ENCODE measurements around the gene PADI3.

The PADI3 gene

GRCh38 chr1:17248781-17249180 lies at the start of gene PADI3:
Gene PADI3 (plus strand): TSS chr1:17249098. CDS start chr1:17249138, 40 bp downstream.
- no peak for DNase-seq

GRCh38 chr1:17199267-17200044 lies 49.4 kb upstream of the PADI3 start:
- no peak for DNase-seq

- no peak for DNase-seq
Observed at GRCh38 chr1:17200246-17200645, 48.7 kb upstream of the PADI3 start.

GRCh38 chr1:17200756-17201155 lies 48.1 kb upstream of the PADI3 start:
- no peak for DNase-seq

- no peak for DNase-seq
Observed at GRCh38 chr1:17201201-17202021, 47.5 kb upstream of the PADI3 start.

GRCh38 chr1:17204546-17205440 lies 44.1 kb upstream of the PADI3 start, which contains the start of gene PADI1:
Gene PADI1 (plus strand): TSS chr1:17205128. CDS start chr1:17205218, 90 bp downstream.
- DNase-seq: no peak

- no peak for DNase-seq
Observed at GRCh38 chr1:17205652-17206051, 43.2 kb upstream of the PADI3 start.

- DNase-seq: no peak
Observed at GRCh38 chr1:17206196-17206595, 42.7 kb upstream of the PADI3 start.

GRCh38 chr1:17207046-17207445 lies 41.9 kb upstream of the PADI3 start:
- no peak for DNase-seq

GRCh38 chr1:17207540-17207939 lies 41.4 kb upstream of the PADI3 start:
- DNase-seq: no peak

- DNase-seq: no peak
Observed at GRCh38 chr1:17207966-17208418, 40.9 kb upstream of the PADI3 start.

GRCh38 chr1:17208546-17208945 lies 40.4 kb upstream of the PADI3 start:
- no peak for DNase-seq

- DNase-seq: no peak
Observed at GRCh38 chr1:17209430-17209829, 39.5 kb upstream of the PADI3 start.

- no peak for DNase-seq
Observed at GRCh38 chr1:17210176-17210575, 38.7 kb upstream of the PADI3 start.

GRCh38 chr1:17211377-17211776 lies 37.5 kb upstream of the PADI3 start:
- DNase-seq: no peak

- no peak for DNase-seq
Observed at GRCh38 chr1:17212009-17212408, 36.9 kb upstream of the PADI3 start.

GRCh38 chr1:17212487-17213121 lies 36.3 kb upstream of the PADI3 start:
- DNase-seq: no peak

GRCh38 chr1:17213148-17213781 lies 35.6 kb upstream of the PADI3 start:
- no peak for DNase-seq

GRCh38 chr1:17213782-17214148 lies 35.1 kb upstream of the PADI3 start:
- no peak for DNase-seq

GRCh38 chr1:17214876-17215544 lies 33.9 kb upstream of the PADI3 start:
- DNase-seq: no peak

GRCh38 chr1:17215545-17215890 lies 33.4 kb upstream of the PADI3 start:
- no peak for DNase-seq

Data from NCI-H446 (cell line).